ENCODE data around the gene BTBD16. TPM values are rescaled to one million over a fixed set of nuclear protein-coding genes. Genes with fewer than 3 reads are reported as not detected.

Gene BTBD16
- total and polyA plus RNA-seq, 2 of the 13 experiments (the other 11 are each of a cell fraction or from before 2014, with no cell fraction given), result 5.0 to 11.9 TPM

GRCh38 chr10:122333037-122333436 is 61.9 kb downstream of the BTBD16 start:
- BruUV-seq (replicated peaks), result no TSS peak
- ATAC-seq (no peak), DNase-seq (ENCODE audit: low spot score) (no peak), FAIRE-seq (no peak)
- CTCF ChIA-PET (ENCODE audit: low intra/inter-chr PET ratio, low total read pairs), result no interaction called here
- Histone ChIP-seq H3K79me2 (ENCODE audit: insufficient read depth, low read length) (peaks cover 8% of the 10 kb centered on the region), H3K36me3 (replicated peaks in 1 of 2; ENCODE audit: control insufficient read depth in 1 of 2, insufficient read depth in 2 of 2, low read length in 2 of 2) (peaks cover 0 to 1% of the 10 kb centered on the region in 2 experiments; a peak in 1 of 5 replicates), H3K9me3 (ENCODE audit: low read length) (no peaks in the 10 kb centered on the region), H3K27ac (ENCODE audit: extremely low read length, insufficient read depth, low read length) (peak overlapping the region; percentile 24), H2AFZ (ENCODE audit: low read length) (no peak overlapping the region), H3K9ac (ENCODE audit: insufficient read depth, low read depth, low read length) (peak overlapping the region; percentile 79; the same call in 1 of the 2 replicates), H3K4me3 (replicated peaks in 1 of 3; ENCODE audit: insufficient read depth in 1 of 3, low read depth in 2 of 3, low read length in 3 of 3) (peak overlapping the region in 1 of 3 experiments; percentile 3; a peak in 1 of 6 replicates), H3K27me3 (ENCODE audit: control insufficient read depth in 1 of 2, insufficient read depth in 2 of 2, low read length in 2 of 2) (no peaks in the 10 kb centered on the region), H3K4me2 (ENCODE audit: low read depth, low read length) (peak overlapping the region; percentile 89), H4K20me1 (ENCODE audit: insufficient read depth, low read length) (no peaks in the 10 kb centered on the region), H3K4me1 (ENCODE audit: insufficient read depth, low read length) (peaks cover 44% of the 10 kb centered on the region)
- 82% methylated on average over 3 of the region's 4 CpGs for WGBS (ENCODE audit: low lambda C conversion rate)
- intact Hi-C loops (cut with micrococcal nuclease; ENCODE audit: unreplicated experiment) (no loop called here), in situ Hi-C loops (cut with HindIII; ENCODE audit: extremely low pct_ligation_motif_present, low pct_unique_long_range_greater_than_20kb) (no loop called here)
- POLR2A ChIA-PET, result interaction anchor here (1.2 to 7.6 kb wide), 5 partner anchors 11 to 42 kb away, joined by 3 to 141 read pairs (median 8); partner anchors contain the start of gene PLEKHA1
- TF ChIP-seq ZNF775 (CRISPR knock-in tag; IDR thresholded peaks at IDR 0.05; ENCODE audit: borderline replicate concordance) (no peak), ZUFSP (CRISPR knock-in tag; IDR thresholded peaks at IDR 0.05; ENCODE audit: borderline replicate concordance) (no peak), NR0B2 (CRISPR knock-in tag; IDR thresholded peaks at IDR 0.05) (no peak), MAZ (IDR thresholded peaks at IDR 0.05; ENCODE audit: borderline replicate concordance, low read depth, low read length) (no peak), MAZ (CRISPR knock-in tag; IDR thresholded peaks at IDR 0.05; ENCODE audit: low read depth) (no peak), ZNF703 (CRISPR knock-in tag; IDR thresholded peaks at IDR 0.05; ENCODE audit: borderline replicate concordance) (no peak), ZFP82 (CRISPR knock-in tag; IDR thresholded peaks at IDR 0.05; ENCODE audit: borderline replicate concordance) (no peak), FOSL2 (CRISPR knock-in tag; IDR thresholded peaks at IDR 0.05) (peak; percentile 52; the same call in 1 of the 2 replicates), ZNF724P (CRISPR knock-in tag; IDR thresholded peaks at IDR 0.05; ENCODE audit: borderline replicate concordance) (no peak), HNRNPK (IDR thresholded peaks at IDR 0.05; ENCODE audit: low read depth, low read length, poor library complexity, severe bottlenecking) (no peak), ZNF317 (CRISPR knock-in tag; IDR thresholded peaks at IDR 0.05) (no peak)
- TF ChIP-seq, protein P1, sequence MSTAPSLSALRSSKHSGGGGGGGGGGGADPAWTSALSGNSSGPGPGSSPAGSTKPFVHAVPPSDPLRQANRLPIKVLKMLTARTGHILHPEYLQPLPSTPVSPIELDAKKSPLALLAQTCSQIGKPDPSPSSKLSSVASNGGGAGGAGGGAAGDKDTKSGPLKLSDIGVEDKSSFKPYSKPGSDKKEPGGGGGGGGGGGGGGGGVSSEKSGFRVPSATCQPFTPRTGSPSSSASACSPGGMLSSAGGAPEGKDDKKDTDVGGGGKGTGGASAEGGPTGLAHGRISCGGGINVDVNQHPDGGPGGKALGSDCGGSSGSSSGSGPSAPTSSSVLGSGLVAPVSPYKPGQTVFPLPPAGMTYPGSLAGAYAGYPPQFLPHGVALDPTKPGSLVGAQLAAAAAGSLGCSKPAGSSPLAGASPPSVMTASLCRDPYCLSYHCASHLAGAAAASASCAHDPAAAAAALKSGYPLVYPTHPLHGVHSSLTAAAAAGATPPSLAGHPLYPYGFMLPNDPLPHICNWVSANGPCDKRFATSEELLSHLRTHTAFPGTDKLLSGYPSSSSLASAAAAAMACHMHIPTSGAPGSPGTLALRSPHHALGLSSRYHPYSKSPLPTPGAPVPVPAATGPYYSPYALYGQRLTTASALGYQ (CRISPR knock-in tag; IDR thresholded peaks at IDR 0.05), result no peak
- TF ChIP-seq, protein P2, sequence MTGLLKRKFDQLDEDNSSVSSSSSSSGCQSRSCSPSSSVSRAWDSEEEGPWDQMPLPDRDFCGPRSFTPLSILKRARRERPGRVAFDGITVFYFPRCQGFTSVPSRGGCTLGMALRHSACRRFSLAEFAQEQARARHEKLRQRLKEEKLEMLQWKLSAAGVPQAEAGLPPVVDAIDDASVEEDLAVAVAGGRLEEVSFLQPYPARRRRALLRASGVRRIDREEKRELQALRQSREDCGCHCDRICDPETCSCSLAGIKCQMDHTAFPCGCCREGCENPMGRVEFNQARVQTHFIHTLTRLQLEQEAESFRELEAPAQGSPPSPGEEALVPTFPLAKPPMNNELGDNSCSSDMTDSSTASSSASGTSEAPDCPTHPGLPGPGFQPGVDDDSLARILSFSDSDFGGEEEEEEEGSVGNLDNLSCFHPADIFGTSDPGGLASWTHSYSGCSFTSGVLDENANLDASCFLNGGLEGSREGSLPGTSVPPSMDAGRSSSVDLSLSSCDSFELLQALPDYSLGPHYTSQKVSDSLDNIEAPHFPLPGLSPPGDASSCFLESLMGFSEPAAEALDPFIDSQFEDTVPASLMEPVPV (CRISPR knock-in tag; IDR thresholded peaks at IDR 0.05), result no peak
- TF ChIP-seq, protein P3, sequence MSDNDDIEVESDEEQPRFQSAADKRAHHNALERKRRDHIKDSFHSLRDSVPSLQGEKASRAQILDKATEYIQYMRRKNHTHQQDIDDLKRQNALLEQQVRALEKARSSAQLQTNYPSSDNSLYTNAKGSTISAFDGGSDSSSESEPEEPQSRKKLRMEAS (IDR thresholded peaks at IDR 0.05), result peak; percentile 46; the same call in 1 of the 2 replicates
- TF ChIP-seq, protein P4, sequence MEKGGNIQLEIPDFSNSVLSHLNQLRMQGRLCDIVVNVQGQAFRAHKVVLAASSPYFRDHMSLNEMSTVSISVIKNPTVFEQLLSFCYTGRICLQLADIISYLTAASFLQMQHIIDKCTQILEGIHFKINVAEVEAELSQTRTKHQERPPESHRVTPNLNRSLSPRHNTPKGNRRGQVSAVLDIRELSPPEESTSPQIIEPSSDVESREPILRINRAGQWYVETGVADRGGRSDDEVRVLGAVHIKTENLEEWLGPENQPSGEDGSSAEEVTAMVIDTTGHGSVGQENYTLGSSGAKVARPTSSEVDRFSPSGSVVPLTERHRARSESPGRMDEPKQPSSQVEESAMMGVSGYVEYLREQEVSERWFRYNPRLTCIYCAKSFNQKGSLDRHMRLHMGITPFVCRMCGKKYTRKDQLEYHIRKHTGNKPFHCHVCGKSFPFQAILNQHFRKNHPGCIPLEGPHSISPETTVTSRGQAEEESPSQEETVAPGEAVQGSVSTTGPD (CRISPR knock-in tag; IDR thresholded peaks at IDR 0.05), result no peak

All from HepG2 (cell line).